Hepatocyte (in vitro differentiated cells): ENCODE results near the gene TEX10. TPM values are rescaled to one million over a fixed set of nuclear protein-coding genes. Genes with fewer than 3 reads are reported as not detected.

Experiments used
- DNase-seq: peaks from one replicate; pipeline ENCODE4 v3.0.0-alpha.2; 2016; ENCODE audit warnings: low spot score
- H2AFZ ChIP-seq: fragments of 200-600 bp; sonication (generic); 2 replicates; pipeline ENCODE4 v1.6.0; 2016; ENCODE audit warnings: antibody characterized with exemption, mild to moderate bottlenecking
- H3K27ac ChIP-seq: fragments of 200-600 bp; sonication (generic); 2 replicates; pipeline ENCODE4 v1.5.1; 2016; ENCODE audit warnings: mild to moderate bottlenecking
- H3K27me3 ChIP-seq: fragments of 200-600 bp; sonication (generic); 2 replicates; pipeline ENCODE4 v1.6.1; 2016
- H3K36me3 ChIP-seq: fragments of 200-600 bp; sonication (generic); replicated peaks from 2 replicates; pipeline ENCODE4 v1.5.1; 2016; ENCODE audit warnings: low read depth; ENCODE audit not compliant: insufficient read depth
- H3K4me1 ChIP-seq: fragments of 200-600 bp; sonication (generic); 2 replicates; pipeline ENCODE4 v1.5.1; 2016; ENCODE audit warnings: mild to moderate bottlenecking, moderate library complexity; ENCODE audit not compliant: insufficient read depth
- H3K4me2 ChIP-seq: fragments of 200-600 bp; sonication (generic); 2 replicates; pipeline ENCODE4 v1.6.0; 2016
- H3K4me3 ChIP-seq: fragments of 200-600 bp; sonication (generic); 2 replicates; pipeline ENCODE4 v1.5.1; 2016; ENCODE audit warnings: mild to moderate bottlenecking
- H3K79me2 ChIP-seq: fragments of 200-600 bp; sonication (generic); 2 replicates; pipeline ENCODE4 v1.6.0; 2017; ENCODE audit warnings: mild to moderate bottlenecking
- H3K9me2 ChIP-seq: fragments of 200-600 bp; sonication (generic); replicated peaks from 2 replicates; pipeline ENCODE4 v1.6.0; 2017; ENCODE audit warnings: mild to moderate bottlenecking; ENCODE audit not compliant: insufficient read depth
- H3K9me3 ChIP-seq: fragments of 200-600 bp; sonication (generic); 2 replicates; pipeline ENCODE4 v1.5.1; 2016; ENCODE audit warnings: low read depth, mild to moderate bottlenecking
- H4K20me1 ChIP-seq: fragments of 200-600 bp; sonication (generic); 2 replicates; pipeline ENCODE4 v1.6.0; 2016; ENCODE audit warnings: mild to moderate bottlenecking; ENCODE audit not compliant: insufficient read depth, poor library complexity, severe bottlenecking
- EZH2 ChIP-seq: fragments of 200-600 bp; sonication (generic); IDR thresholded peaks from 2 replicates; pipeline ENCODE4 v1.6.1; 2016; ENCODE audit warnings: antibody characterized with exemption, mild to moderate bottlenecking, borderline replicate concordance
- EZH2phosphoT487 ChIP-seq: fragments of 200-600 bp; sonication (generic); IDR thresholded peaks from one replicate; pipeline ENCODE4 v1.6.1; 2018; ENCODE audit warnings: antibody characterized with exemption, mild to moderate bottlenecking, low read depth, moderate library complexity; ENCODE audit not compliant: unreplicated experiment, severe bottlenecking
- WGBS: methylation state at CpG from one replicate; pipeline ENCODE4 v1.1.6; 2016; ENCODE audit warnings: low lambda C conversion rate; ENCODE audit errors: missing lambda C conversion rate; 5-methylcytosine and 5-hydroxymethylcytosine counted together
- polyA plus RNA-seq: library from polyadenylated mRNA; unstranded; fragments of >200 nt; fragmentation: Nextera tagmentation; extraction: Ambion mirVana; gene quantifications from 2 replicates; pipeline ENCODE4 v1.2.1, GENCODE V29; 2016
- total RNA-seq: library from RNA; depleted of rRNA; stranded (reverse); fragments of >200 nt; gene quantifications from 2 replicates; pipeline ENCODE4 v1.2.3, GENCODE V29; 2014
- TF ChIP-seq, protein P1 (sequence below): fragments of 200-600 bp; sonication (generic); IDR thresholded peaks from 2 replicates; pipeline ENCODE4 v1.5.1; 2016; ENCODE audit warnings: antibody characterized with exemption, mild to moderate bottlenecking; ENCODE audit not compliant: poor library complexity

Gene TEX10
- total and polyA plus RNA-seq, 2 experiments from 2014 or later = 21.8 to 30.0 TPM

DNA sequence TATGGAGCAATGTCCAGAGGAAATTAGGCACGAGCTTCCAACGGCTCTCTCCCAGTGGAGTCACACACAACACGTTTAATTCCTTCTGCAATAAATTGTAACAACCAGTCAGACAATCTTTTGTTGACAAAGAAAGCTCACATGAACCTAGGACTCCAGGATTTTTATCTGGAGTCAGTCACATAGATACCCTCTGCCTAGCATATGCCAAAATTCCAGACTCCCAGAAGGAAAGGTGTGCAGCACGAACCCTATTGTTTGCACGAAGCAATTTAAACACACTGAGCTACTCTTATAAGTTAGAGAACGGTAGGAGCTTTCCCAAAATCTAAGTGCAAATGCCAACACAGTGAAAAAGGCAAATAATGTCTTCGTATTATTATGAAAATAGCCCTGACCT lies 67.1 kb downstream of the TEX10 start:
- Histone ChIP-seq H3K9me3 (peaks cover 6% of the 10 kb centered on the region), H3K9me2 (no peaks in the 10 kb centered on the region), H4K20me1 (no peaks in the 10 kb centered on the region), H3K27me3 (no peaks in the 10 kb centered on the region), H3K79me2 (no peaks in the 10 kb centered on the region), H3K4me1 (no peaks in the 10 kb centered on the region), H3K36me3 (peaks cover 3% of the 10 kb centered on the region), H3K4me3 (no peak overlapping the region), H2AFZ (no peak overlapping the region), H3K4me2 (no peak overlapping the region), H3K27ac (no peak overlapping the region)
- 94% methylated on average over 7 of the region's 7 CpGs for whole genome bisulfite sequencing
- DNase-seq = no peak
- TF ChIP-seq EZH2phosphoT487 = no peak
- TF ChIP-seq, protein P1, sequence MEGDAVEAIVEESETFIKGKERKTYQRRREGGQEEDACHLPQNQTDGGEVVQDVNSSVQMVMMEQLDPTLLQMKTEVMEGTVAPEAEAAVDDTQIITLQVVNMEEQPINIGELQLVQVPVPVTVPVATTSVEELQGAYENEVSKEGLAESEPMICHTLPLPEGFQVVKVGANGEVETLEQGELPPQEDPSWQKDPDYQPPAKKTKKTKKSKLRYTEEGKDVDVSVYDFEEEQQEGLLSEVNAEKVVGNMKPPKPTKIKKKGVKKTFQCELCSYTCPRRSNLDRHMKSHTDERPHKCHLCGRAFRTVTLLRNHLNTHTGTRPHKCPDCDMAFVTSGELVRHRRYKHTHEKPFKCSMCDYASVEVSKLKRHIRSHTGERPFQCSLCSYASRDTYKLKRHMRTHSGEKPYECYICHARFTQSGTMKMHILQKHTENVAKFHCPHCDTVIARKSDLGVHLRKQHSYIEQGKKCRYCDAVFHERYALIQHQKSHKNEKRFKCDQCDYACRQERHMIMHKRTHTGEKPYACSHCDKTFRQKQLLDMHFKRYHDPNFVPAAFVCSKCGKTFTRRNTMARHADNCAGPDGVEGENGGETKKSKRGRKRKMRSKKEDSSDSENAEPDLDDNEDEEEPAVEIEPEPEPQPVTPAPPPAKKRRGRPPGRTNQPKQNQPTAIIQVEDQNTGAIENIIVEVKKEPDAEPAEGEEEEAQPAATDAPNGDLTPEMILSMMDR = no peak
- no peak for TF ChIP-seq EZH2

DNA sequence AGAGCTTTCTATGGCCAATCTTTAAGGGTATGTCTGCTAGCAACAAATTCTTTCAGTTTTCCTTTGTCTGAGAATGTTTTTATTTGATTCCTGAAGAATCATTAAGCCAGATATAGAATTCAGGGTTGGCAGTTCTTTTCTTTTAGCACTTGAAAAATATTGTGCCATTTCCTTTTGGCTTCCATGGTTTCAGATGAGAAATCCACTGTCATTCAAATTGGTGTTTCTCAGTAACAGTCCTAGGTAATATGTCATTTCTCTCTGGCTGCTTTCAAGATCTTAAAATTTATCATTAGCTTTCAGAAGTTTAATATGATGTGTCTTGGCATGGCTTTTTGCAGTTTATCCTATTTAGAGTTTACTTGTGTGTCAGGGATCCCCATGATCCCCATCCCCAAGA lies 67.7 kb downstream of the TEX10 start:
- no peaks in the 10 kb centered on the region for H3K9me2 ChIP-seq
- no peaks in the 10 kb centered on the region for H3K79me2 ChIP-seq
- no peaks in the 10 kb centered on the region for H3K27me3 ChIP-seq
- H3K4me2 ChIP-seq = no peak overlapping the region
- no peak overlapping the region for H2AFZ ChIP-seq
- DNase-seq = no peak
- peaks cover 3% of the 10 kb centered on the region for H3K36me3 ChIP-seq
- H4K20me1 ChIP-seq = no peaks in the 10 kb centered on the region
- no peaks in the 10 kb centered on the region for H3K4me1 ChIP-seq
- H3K9me3 ChIP-seq = peaks cover 6% of the 10 kb centered on the region
- H3K4me3 ChIP-seq = no peak overlapping the region
- H3K27ac ChIP-seq = no peak overlapping the region
- TF ChIP-seq, protein P1 = no peak
- no peak for TF ChIP-seq EZH2phosphoT487
- no peak for TF ChIP-seq EZH2

DNA sequence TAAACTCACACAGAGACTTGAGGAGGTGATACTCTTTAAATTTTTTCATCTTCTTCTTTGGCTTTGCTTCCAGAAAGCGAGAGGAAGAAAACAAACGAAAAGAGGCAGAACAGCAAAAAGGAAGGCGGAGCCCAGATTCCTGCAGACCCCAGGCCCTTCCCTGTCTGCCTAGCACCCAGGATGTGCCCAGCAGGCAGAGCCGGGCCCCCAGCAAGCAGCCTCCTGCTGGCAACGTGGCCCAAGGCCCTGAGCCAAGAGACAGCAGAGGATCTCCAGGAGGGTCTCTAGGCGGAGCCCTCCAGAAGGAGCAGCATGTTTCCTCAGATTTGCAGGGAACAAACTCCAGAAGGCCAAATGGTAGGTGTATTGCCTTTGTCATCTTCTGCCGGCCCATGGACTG lies 68.5 kb downstream of the TEX10 start:
- 90% methylated on average over 7 of the region's 7 CpGs for WGBS

DNA sequence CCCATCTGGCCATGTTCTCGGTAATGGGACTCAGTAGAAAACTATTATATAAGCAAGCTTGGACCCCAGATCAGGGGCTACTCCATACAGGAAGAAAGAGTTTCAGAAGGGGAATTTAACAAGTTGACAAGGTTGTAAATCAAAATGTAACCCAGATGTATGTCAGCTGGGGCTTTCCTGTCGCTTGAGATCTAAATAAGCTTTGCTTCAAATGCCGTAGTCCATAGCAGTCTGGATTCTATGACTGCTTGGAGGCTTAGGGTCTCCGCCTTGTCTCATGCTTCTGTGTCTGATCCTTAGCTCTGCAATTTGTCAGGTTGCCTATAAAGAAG lies 70.4 kb downstream of the TEX10 start:
- TF ChIP-seq EZH2 (no peak), EZH2phosphoT487 (no peak)
- TF ChIP-seq, protein P1 = no peak
- Histone ChIP-seq H3K4me1 (no peaks in the 10 kb centered on the region), H3K9me3 (peaks cover 6% of the 10 kb centered on the region), H3K27me3 (no peaks in the 10 kb centered on the region), H3K9me2 (no peaks in the 10 kb centered on the region), H2AFZ (no peak overlapping the region), H3K4me3 (no peak overlapping the region), H3K4me2 (no peak overlapping the region), H3K27ac (no peak overlapping the region), H3K36me3 (peaks cover 3% of the 10 kb centered on the region), H4K20me1 (no peaks in the 10 kb centered on the region), H3K79me2 (no peaks in the 10 kb centered on the region)
- 54% methylated on average over 4 of the region's 4 CpGs for WGBS
- no peak for DNase-seq

More for the DNA sequence above, 68.5 kb downstream of the TEX10 start:
- no peak overlapping the region for H3K4me3 ChIP-seq
- no peaks in the 10 kb centered on the region for H3K9me2 ChIP-seq
- DNase-seq = no peak
- no peak overlapping the region for H2AFZ ChIP-seq
- H3K36me3 ChIP-seq = peaks cover 3% of the 10 kb centered on the region
- no peak overlapping the region for H3K4me2 ChIP-seq
- no peaks in the 10 kb centered on the region for H3K4me1 ChIP-seq
- TF ChIP-seq, protein P1 = no peak
- TF ChIP-seq EZH2phosphoT487 = no peak
- H4K20me1 ChIP-seq = no peaks in the 10 kb centered on the region
- peaks cover 6% of the 10 kb centered on the region for H3K9me3 ChIP-seq
- no peaks in the 10 kb centered on the region for H3K79me2 ChIP-seq
- no peak overlapping the region for H3K27ac ChIP-seq
- H3K27me3 ChIP-seq = no peaks in the 10 kb centered on the region
